Panc1 (cell line): ENCODE data around the gene IL1RAP. TPM values are rescaled to one million over a fixed set of nuclear protein-coding genes. Genes with fewer than 3 reads are reported as not detected.

Experiments used
- ATAC-seq: fragments of 200-7000 bp; cut with Tn5 transposase; 2 replicates; pipeline ENCODE4 v1.9.1; 2020; ENCODE audit warnings: mild to moderate bottlenecking, moderate library complexity
- BruUV-seq: library from RNA; stranded (reverse); fragments of 400-500 nt; replicated peaks from 2 replicates; lab custom pipeline; 2021; lab: Mats Ljungman, UMichigan
- CTCF ChIA-PET: fragments of 300-600 bp; sonication (Branson Sonifier 250); formaldehyde crosslinking; loops from one replicate; lab custom pipeline; 2022; ENCODE audit warnings: antibody characterized with exemption; lab: Charles Lee
- POLR2A ChIA-PET: fragments of 300-600 bp; sonication (Branson Sonifier 250); formaldehyde crosslinking; loops from one replicate; lab custom pipeline; 2022; ENCODE audit warnings: antibody characterized with exemption; lab: Charles Lee
- DNase-seq: peaks from one replicate; pipeline ENCODE4 v3.0.0-alpha.2; 2010; ENCODE audit warnings: low read depth, low spot score
- H3K27ac ChIP-seq: 2 replicates; pipeline ENCODE4 v1.5.1; 2011; ENCODE audit warnings: mild to moderate bottlenecking, low read length, inconsistent platforms
- H3K27me3 ChIP-seq: fragments of 200-500 bp; sonication (Bioruptor generic); 2 replicates; pipeline ENCODE4 v1.6.0; 2014; ENCODE audit warnings: low read length, inconsistent platforms; ENCODE audit not compliant: control insufficient read depth, insufficient read depth
- H3K36me3 ChIP-seq: fragments of 200-500 bp; sonication (Bioruptor generic); 2 replicates; pipeline ENCODE4 v1.5.1; 2014; ENCODE audit warnings: inconsistent platforms, mild to moderate bottlenecking, low read length, moderate library complexity; ENCODE audit not compliant: control insufficient read depth, insufficient read depth
- H3K4me1 ChIP-seq: 2 replicates; pipeline ENCODE4 v1.5.1; 2011; ENCODE audit warnings: inconsistent platforms, mild to moderate bottlenecking, low read length, moderate library complexity; ENCODE audit not compliant: control insufficient read depth, insufficient read depth
- H3K4me3 ChIP-seq, 2 experiments: 2 replicates each; pipeline ENCODE4 v1.5.1; 2011 to 2012; ENCODE audit warnings: low read depth in 2 of 2, low read length in 2 of 2, mild to moderate bottlenecking in 2 of 2, inconsistent platforms in 1 of 2, moderate library complexity in 1 of 2
- H3K9me3 ChIP-seq: fragments of 200-500 bp; sonication (Bioruptor generic); 2 replicates; pipeline ENCODE4 v1.5.1; 2014; ENCODE audit warnings: low read depth, mild to moderate bottlenecking, inconsistent platforms, low read length, moderate library complexity; ENCODE audit not compliant: control insufficient read depth, insufficient read depth
- CTCF ChIP-seq: fragments of 450-650 bp; IDR thresholded peaks from 2 replicates; pipeline ENCODE4 v1.5.1; 2017; ENCODE audit warnings: mild to moderate bottlenecking
- POLR2AphosphoS5 ChIP-seq: IDR thresholded peaks from 2 replicates; pipeline ENCODE4 v1.6.1; 2012; ENCODE audit warnings: mild to moderate bottlenecking, low read depth, low read length, moderate library complexity
- REST ChIP-seq, 2 experiments: IDR thresholded peaks; 2 replicates each; pipeline ENCODE4 v1.6.1; 2011 to 2012; ENCODE audit warnings: low read depth in 2 of 2, control low read depth in 1 of 2, low read length in 1 of 2, mild to moderate bottlenecking in 1 of 2, moderate library complexity in 1 of 2; ENCODE audit not compliant: insufficient read depth in 1 of 2
- SIN3A ChIP-seq: IDR thresholded peaks from 2 replicates; pipeline ENCODE4 v1.6.1; 2012; ENCODE audit warnings: low read depth, mild to moderate bottlenecking, low read length, moderate library complexity, borderline replicate concordance; ENCODE audit not compliant: insufficient read depth
- TCF7L2 ChIP-seq: IDR thresholded peaks from 2 replicates; pipeline ENCODE4 v1.6.1; 2011; ENCODE audit warnings: mild to moderate bottlenecking, low read depth, low read length, inconsistent platforms
- in situ Hi-C: cut with HindIII; loops from 2 replicates; pipeline ENCODE4 v1.10.0; 2016; ENCODE audit warnings: low sequenced_read_pairs, low pct_unique_long_range_greater_than_20kb
- intact Hi-C: fragments of 100-400 bp; cut with micrococcal nuclease; formaldehyde crosslinking; loops from one replicate; pipeline ENCODE4 v1.10.0; 2022; ENCODE audit not compliant: unreplicated experiment
- total RNA-seq: library from RNA; stranded (reverse); gene quantifications from one replicate; pipeline ENCODE4 v1.2.1, GENCODE V29; 2021; ENCODE audit not compliant: unreplicated experiment

Gene IL1RAP
- total RNA-seq, 1 experiment from 2014 or later, result 5.2 TPM

GRCh38 chr3:190641564-190641963 is 127.7 kb downstream of the IL1RAP start:
- intact Hi-C loops, result no loop called here
- H3K9me3 ChIP-seq, result no peaks in the 10 kb centered on the region

GRCh38 chr3:190642016-190642415 is 128.1 kb downstream of the IL1RAP start:
- no peaks in the 10 kb centered on the region for H3K4me1 ChIP-seq
- no peaks in the 10 kb centered on the region for H3K9me3 ChIP-seq
- intact Hi-C loops (no loop called here), in situ Hi-C loops (no loop called here)
- DNase-seq, result no peak
- no peaks in the 10 kb centered on the region; the same call in 1 of the 2 replicates for H3K36me3 ChIP-seq
- no peak overlapping the region for H3K27ac ChIP-seq
- H3K27me3 ChIP-seq, result no peaks in the 10 kb centered on the region
- ATAC-seq, result no peak
- no TSS peak for BruUV-seq
- TF ChIP-seq POLR2AphosphoS5 (no peak), CTCF (no peak), SIN3A (no peak), REST (IDR thresholded peaks at IDR 0.05; ENCODE audit: insufficient read depth in 1 of 2, low read depth in 2 of 2, low read length in 1 of 2) (no peak), TCF7L2 (no peak)
- POLR2A ChIA-PET, result no interaction called here
- CTCF ChIA-PET, result no interaction called here
- no peak overlapping the region for H3K4me3 ChIP-seq

More at GRCh38 chr3:190641564-190641963, 127.7 kb downstream of the IL1RAP start:
- no TSS peak for BruUV-seq
- TF ChIP-seq REST (IDR thresholded peaks at IDR 0.05; ENCODE audit: insufficient read depth in 1 of 2, low read depth in 2 of 2, low read length in 1 of 2), result no peak
- TF ChIP-seq TCF7L2, result no peak
- TF ChIP-seq CTCF, result no peak
- CTCF ChIA-PET, result no interaction called here
- no peak overlapping the region for H3K4me3 ChIP-seq
- in situ Hi-C loops, result no loop called here
- no peaks in the 10 kb centered on the region for H3K27me3 ChIP-seq
- H3K36me3 ChIP-seq, result no peaks in the 10 kb centered on the region; the same call in 1 of the 2 replicates
- DNase-seq (no peak), ATAC-seq (no peak)
- POLR2A ChIA-PET, result no interaction called here
- H3K4me1 ChIP-seq, result no peaks in the 10 kb centered on the region
- no peak overlapping the region for H3K27ac ChIP-seq
